Keratinocyte (primary cell): ENCODE results near the gene ZFP36.

Source experiments
- CTCF ChIP-seq, 3 experiments: IDR thresholded peaks in 1 of 3; conservative IDR thresholded peaks in 1 of 3; optimal IDR thresholded peaks in 1 of 3; 2 replicates in 2 of 3; 3 replicates in 1 of 3; pipeline versions ENCODE3 to v1.5.1; 2011; ENCODE audit warnings: low read length in 3 of 3, mild to moderate bottlenecking in 3 of 3, moderate library complexity in 2 of 3, control low read depth in 1 of 3, inconsistent platforms in 1 of 3; ENCODE audit not compliant: insufficient read depth in 2 of 3; ENCODE audit errors: extremely low read depth in 1 of 3
- EZH2 ChIP-seq: IDR thresholded peaks from one replicate; pipeline ENCODE4 v1.6.1; 2012; ENCODE audit warnings: inconsistent platforms, mild to moderate bottlenecking, low read length, moderate library complexity

- no peak for TF ChIP-seq CTCF (optimal IDR thresholded peaks at IDR 0.05 in 1 of 3, IDR thresholded peaks at IDR 0.05 in 1 of 3, conservative IDR thresholded peaks at IDR 0.05 in 1 of 3; ENCODE audit: extremely low read depth in 1 of 3, insufficient read depth in 2 of 3, low read length in 3 of 3)
- no peak for TF ChIP-seq EZH2
Observed at GRCh38 chr19:39386557-39386956, 20.1 kb upstream of the ZFP36 start.
